Measurements from ENCODE around the gene POLR1B. TPM values are rescaled to one million over a fixed set of nuclear protein-coding genes. Genes with fewer than 3 reads are reported as not detected.

The POLR1B gene
- total and polyA plus RNA-seq, 2 of the 13 experiments (the other 11 are each of a cell fraction or from before 2014, with no cell fraction given), result 18.3 to 46.0 TPM

DNA sequence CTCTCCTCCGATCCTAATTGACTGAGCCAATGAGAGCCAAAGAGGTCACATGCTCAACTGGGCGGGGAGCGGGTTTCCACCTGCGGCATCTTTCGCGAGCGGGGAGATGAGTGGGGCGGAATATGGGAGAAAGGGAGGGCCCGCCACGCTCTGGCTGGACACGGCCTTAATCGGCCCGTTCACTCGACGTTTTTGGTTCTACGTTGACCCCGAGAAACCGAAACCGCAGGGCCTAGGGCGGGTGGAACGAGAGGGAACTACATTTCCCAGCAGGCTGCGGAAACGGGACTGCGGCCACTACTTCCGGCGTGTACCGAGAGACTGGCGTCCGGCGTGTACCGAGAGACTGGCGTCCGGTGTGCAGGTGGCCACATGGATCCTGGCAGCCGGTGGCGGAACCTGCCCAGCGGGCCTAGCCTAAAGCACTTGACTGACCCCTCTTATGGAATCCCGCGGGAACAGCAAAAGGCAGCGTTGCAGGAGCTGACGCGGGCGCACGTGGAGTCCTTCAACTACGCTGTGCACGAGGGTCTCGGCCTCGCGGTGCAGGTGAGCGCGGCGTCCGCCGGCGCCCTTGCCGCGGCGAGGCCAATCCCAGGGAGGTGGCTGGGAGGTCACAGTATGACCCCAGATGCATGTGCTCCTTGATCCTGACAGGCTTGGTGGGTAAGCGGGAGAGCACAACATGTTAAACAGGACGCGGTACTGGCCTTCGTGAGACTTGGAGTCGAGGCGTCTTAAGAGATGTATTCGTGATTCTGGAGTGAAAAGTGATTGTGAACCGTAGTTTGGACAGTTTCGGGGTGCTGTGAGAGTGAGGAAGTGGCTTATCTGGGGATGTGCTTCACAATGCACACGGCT is at the start of gene POLR1B (continued):
- TF ChIP-seq, protein P1, sequence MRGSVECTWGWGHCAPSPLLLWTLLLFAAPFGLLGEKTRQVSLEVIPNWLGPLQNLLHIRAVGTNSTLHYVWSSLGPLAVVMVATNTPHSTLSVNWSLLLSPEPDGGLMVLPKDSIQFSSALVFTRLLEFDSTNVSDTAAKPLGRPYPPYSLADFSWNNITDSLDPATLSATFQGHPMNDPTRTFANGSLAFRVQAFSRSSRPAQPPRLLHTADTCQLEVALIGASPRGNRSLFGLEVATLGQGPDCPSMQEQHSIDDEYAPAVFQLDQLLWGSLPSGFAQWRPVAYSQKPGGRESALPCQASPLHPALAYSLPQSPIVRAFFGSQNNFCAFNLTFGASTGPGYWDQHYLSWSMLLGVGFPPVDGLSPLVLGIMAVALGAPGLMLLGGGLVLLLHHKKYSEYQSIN (CRISPR knock-in tag; IDR thresholded peaks at IDR 0.05; ENCODE audit: borderline replicate concordance), result no peak; the same call in 1 of the 2 replicates
- no peak for TF ChIP-seq CCAR2 (optimal IDR thresholded peaks at IDR 0.05; ENCODE audit: low read depth, low read length)
- peak; percentile 96 for TF ChIP-seq ARHGAP35 (CRISPR knock-in tag; IDR thresholded peaks at IDR 0.05; ENCODE audit: borderline replicate concordance)
- TF ChIP-seq TSC22D2 (CRISPR knock-in tag; IDR thresholded peaks at IDR 0.05; ENCODE audit: borderline replicate concordance), result peak; percentile 87
- TF ChIP-seq ZNF614 (CRISPR knock-in tag; IDR thresholded peaks at IDR 0.05; ENCODE audit: borderline replicate concordance), result no peak; the same call in 1 of the 2 replicates
- TF ChIP-seq ZNF136 (CRISPR knock-in tag; IDR thresholded peaks at IDR 0.05; ENCODE audit: low read depth), result 0 out of 2 replicates have a peak, but pooled peaks have one; percentile 76
- TF ChIP-seq NFIB (CRISPR knock-in tag; IDR thresholded peaks at IDR 0.05; ENCODE audit: borderline replicate concordance), result 0 out of 2 replicates have a peak, but pooled peaks have one; percentile 77
- no peak for TF ChIP-seq NR3C1 (CRISPR knock-in tag; IDR thresholded peaks at IDR 0.05)
- TF ChIP-seq ZBTB3 (CRISPR knock-in tag; IDR thresholded peaks at IDR 0.05; ENCODE audit: borderline replicate concordance, low read depth), result no peak; the same call in 1 of the 2 replicates
- TF ChIP-seq, protein P2, sequence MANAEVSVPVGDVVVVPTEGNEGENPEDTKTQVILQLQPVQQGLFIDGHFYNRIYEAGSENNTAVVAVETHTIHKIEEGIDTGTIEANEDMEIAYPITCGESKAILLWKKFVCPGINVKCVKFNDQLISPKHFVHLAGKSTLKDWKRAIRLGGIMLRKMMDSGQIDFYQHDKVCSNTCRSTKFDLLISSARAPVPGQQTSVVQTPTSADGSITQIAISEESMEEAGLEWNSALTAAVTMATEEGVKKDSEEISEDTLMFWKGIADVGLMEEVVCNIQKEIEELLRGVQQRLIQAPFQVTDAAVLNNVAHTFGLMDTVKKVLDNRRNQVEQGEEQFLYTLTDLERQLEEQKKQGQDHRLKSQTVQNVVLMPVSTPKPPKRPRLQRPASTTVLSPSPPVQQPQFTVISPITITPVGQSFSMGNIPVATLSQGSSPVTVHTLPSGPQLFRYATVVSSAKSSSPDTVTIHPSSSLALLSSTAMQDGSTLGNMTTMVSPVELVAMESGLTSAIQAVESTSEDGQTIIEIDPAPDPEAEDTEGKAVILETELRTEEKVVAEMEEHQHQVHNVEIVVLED (CRISPR knock-in tag; IDR thresholded peaks at IDR 0.05; ENCODE audit: borderline replicate concordance), result peak; percentile 95
- TF ChIP-seq PTBP1 (IDR thresholded peaks at IDR 0.05; ENCODE audit: low read depth, low read length, poor library complexity, severe bottlenecking), result peak; percentile 79
- TF ChIP-seq MXI1 (IDR thresholded peaks at IDR 0.05; ENCODE audit: borderline replicate concordance, low read depth, low read length), result peak; percentile 99
- TF ChIP-seq, protein P3, sequence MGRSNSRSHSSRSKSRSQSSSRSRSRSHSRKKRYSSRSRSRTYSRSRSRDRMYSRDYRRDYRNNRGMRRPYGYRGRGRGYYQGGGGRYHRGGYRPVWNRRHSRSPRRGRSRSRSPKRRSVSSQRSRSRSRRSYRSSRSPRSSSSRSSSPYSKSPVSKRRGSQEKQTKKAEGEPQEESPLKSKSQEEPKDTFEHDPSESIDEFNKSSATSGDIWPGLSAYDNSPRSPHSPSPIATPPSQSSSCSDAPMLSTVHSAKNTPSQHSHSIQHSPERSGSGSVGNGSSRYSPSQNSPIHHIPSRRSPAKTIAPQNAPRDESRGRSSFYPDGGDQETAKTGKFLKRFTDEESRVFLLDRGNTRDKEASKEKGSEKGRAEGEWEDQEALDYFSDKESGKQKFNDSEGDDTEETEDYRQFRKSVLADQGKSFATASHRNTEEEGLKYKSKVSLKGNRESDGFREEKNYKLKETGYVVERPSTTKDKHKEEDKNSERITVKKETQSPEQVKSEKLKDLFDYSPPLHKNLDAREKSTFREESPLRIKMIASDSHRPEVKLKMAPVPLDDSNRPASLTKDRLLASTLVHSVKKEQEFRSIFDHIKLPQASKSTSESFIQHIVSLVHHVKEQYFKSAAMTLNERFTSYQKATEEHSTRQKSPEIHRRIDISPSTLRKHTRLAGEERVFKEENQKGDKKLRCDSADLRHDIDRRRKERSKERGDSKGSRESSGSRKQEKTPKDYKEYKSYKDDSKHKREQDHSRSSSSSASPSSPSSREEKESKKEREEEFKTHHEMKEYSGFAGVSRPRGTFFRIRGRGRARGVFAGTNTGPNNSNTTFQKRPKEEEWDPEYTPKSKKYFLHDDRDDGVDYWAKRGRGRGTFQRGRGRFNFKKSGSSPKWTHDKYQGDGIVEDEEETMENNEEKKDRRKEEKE (IDR thresholded peaks at IDR 0.05), result no peak
- peak; percentile 97 for TF ChIP-seq SIN3A (IDR thresholded peaks at IDR 0.05; ENCODE audit: borderline replicate concordance, low read depth, low read length)
- peak; percentile 91; the same call in 1 of the 2 replicates for TF ChIP-seq RFXAP (CRISPR knock-in tag; IDR thresholded peaks at IDR 0.05; ENCODE audit: borderline replicate concordance)
- TF ChIP-seq, protein P4, sequence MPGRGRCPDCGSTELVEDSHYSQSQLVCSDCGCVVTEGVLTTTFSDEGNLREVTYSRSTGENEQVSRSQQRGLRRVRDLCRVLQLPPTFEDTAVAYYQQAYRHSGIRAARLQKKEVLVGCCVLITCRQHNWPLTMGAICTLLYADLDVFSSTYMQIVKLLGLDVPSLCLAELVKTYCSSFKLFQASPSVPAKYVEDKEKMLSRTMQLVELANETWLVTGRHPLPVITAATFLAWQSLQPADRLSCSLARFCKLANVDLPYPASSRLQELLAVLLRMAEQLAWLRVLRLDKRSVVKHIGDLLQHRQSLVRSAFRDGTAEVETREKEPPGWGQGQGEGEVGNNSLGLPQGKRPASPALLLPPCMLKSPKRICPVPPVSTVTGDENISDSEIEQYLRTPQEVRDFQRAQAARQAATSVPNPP (CRISPR knock-in tag; IDR thresholded peaks at IDR 0.05), result peak; percentile 78; the same call in 1 of the 2 replicates
- TF ChIP-seq ELF1 (CRISPR knock-in tag; IDR thresholded peaks at IDR 0.05), result peak; percentile 89
- 0 out of 2 replicates have a peak, but pooled peaks have one; percentile 86 for TF ChIP-seq ZNF33A (CRISPR knock-in tag; IDR thresholded peaks at IDR 0.05; ENCODE audit: borderline replicate concordance)
- TF ChIP-seq TARDBP (CRISPR knock-in tag; IDR thresholded peaks at IDR 0.05), result peak; percentile 90
- peak; percentile 89 for TF ChIP-seq ZNF33B (CRISPR knock-in tag; IDR thresholded peaks at IDR 0.05)
- TF ChIP-seq ZNF34 (CRISPR knock-in tag; IDR thresholded peaks at IDR 0.05; ENCODE audit: borderline replicate concordance), result peak; percentile 91; the same call in 1 of the 2 replicates

All from HepG2 (cell line).